Cerebellar cortex (tissue), 1 donor: Measurements from ENCODE around the gene DLAT.
A peak's percentile ranks its signal among the peaks of the same experiment; 100 is the strongest.
"Not testable (repeated sequence)": the region's sequence is repeated elsewhere in the genome, so short reads cannot be mapped to it uniquely, and the experiment has no call there.

Experiments
- DNase-seq: peaks from one replicate; pipeline ENCODE4 v3.0.0-alpha.2; 2015; ENCODE audit warnings: low spot score

The DLAT gene

DNA sequence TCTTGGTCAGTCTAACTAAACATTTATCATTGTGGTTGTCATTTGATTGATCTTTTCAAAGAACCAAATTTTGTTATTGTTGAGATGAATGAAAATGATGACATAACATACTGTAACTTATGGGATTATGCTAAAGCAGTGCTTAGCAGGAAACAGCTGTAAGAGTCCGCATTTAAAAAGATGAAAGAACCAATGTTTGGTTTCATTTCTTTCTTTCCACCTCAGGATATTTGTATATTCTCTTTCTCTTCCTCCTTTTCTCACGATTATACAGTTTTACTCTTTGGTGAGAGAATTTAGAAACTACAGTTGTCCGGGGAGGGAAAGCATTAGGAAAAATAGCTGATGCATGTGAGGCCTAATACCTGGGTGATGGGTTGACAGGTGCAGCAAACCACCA, 25.5 kb downstream of the DLAT start:
- no peak for DNase-seq

DNA sequence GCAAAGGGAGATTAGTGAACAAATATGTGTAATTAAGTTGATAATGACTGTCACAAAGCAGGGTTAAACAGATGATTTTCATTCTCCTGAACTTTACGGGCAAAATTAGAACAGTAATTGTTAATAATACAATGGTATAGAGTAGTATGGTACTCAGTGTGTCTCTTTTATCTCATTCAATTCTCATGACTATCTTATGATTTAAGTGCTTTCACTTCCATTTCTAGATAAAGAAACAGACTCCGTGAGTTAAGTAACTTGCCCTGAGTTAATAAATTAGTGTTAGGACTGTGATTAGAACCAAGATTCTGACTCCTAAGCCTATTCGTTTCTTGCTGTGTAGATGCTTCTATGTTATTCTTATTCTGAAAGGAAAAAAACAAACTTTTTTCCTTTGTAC, 26.6 kb downstream of the DLAT start:
- no peak for DNase-seq

DNA sequence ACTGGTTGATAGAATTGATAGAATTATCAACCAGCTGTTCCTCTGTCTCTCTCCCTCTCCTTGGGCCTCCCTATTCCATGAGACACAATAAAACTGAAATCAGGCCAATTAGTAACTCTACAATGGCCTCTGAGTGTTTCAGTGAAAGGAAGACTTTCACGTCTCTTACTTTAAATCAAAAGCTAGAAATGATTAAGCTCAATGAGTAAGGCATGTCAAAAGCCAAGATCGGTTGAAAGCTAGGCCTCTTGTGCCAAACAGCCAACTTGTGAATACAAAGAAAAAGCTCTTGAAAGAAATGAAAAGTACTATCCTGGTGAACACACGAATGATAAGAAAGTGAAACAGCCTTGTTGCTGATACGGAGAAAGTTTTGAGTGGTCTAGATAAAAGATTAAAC, 32.0 kb downstream of the DLAT start:
- DNase-seq: no peak

DNA sequence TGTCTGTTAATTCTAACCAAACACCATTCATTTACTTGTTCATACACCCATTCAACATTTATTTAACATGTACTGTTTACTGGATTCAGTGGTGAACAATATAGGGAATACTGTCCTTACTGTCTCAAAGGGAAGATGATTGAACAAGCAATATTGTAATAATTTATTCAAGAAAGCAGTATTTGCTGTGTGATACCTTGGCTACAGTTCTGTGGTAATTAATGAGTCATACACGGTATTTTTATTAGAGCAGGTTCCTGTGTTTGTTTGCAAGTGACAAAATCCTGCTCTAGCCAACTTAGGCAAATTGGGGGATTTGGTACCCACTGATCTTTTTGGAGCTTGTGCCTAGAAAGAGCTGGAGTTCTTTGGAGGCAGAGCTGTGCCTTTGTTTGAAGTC, 32.9 kb downstream of the DLAT start:
- no peak for DNase-seq

DNA sequence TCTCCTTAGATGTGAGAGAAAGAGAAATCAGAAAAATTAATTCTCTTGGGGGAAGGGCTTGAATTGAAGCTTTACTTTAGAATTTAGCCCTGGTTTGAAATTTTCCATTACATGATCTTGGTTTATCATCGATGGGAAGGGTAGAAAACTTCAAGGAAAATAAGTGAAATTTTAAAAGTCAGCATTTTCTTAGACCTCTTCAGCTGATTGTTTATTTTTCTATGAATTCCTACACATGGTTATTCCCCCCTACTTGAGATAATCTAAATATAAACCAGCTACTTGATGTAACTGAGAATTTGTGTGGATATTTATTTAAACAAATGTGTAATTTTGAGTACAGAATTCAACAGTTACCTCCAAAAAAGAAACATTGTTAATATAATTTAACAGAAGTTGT, 37.7 kb downstream of the DLAT start:
- DNase-seq: no peak

DNA sequence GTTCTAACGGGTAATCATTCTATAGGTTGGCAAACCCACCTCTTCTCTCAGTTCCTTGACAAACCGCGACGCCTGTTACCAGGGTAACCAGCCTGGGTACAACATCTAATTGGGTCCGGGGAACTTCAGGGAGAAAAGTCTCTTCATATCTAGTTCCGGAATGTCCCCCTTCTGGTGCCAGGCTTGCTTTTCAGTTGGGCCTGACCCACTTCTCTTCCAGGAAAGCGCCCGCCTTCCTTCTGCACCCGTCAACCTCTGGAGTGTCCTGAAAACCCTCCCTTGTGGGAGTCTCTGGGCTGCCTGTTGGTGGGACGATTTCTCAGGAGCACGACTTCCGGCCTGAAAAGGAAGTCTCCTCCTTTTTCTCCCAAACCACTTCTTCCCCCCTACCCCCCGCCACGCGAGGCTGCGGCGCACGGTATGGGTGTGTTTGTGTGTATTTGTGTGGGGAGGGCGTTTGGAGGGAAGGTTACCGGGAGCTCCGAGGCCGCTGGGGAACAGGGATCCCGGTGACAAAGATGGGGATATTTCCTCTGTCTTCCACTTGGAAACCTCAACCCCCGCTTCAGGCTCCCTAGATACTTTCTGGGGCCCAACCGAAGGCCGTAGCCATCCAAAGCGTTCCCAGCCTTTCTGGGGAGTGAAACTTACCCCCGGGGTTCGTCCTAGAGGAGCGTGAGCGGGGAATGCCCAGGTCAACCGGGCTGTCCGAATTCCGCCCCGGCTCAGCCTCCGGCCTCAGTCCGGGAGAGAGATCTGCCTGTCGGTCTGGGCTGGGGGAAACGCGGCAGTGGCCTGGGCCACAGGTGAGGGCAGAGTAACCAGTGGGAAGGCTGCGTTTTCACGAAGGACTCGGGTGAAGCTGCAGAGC, 49.0 kb downstream of the DLAT start, which contains the start of the genes NKAPD1 and PIH1D2:
Gene NKAPD1, plus strand, starts transcription at position 359 of the 871 bp plus-strand sequence. CDS start 1,276 bp downstream, outside the sequence.
Gene PIH1D2, minus strand, starts transcription at position 77 of the 871 bp plus-strand sequence. CDS start 843 bp downstream, outside the sequence.
- peak; percentile 93 for DNase-seq

DNA sequence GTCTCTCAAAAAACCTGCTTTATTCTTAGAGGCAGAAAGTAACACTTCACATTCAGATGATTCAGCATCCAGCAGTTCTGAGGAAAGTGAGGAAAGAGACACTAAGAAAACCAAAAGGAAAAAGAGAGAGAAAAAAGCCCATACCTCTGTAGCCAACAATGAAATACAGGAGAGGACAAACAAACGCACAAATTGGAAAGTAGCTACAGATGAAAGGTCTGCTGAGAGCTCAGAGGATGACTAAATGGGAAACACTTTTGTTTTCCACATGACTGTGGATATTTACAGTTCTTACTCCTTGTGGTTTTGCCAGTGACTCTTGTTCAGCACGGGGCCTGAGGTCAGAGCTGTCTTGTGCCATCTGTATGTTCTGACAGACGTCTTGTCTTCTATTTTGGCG, 57.5 kb downstream of the DLAT start:
- no peak for DNase-seq

DNA sequence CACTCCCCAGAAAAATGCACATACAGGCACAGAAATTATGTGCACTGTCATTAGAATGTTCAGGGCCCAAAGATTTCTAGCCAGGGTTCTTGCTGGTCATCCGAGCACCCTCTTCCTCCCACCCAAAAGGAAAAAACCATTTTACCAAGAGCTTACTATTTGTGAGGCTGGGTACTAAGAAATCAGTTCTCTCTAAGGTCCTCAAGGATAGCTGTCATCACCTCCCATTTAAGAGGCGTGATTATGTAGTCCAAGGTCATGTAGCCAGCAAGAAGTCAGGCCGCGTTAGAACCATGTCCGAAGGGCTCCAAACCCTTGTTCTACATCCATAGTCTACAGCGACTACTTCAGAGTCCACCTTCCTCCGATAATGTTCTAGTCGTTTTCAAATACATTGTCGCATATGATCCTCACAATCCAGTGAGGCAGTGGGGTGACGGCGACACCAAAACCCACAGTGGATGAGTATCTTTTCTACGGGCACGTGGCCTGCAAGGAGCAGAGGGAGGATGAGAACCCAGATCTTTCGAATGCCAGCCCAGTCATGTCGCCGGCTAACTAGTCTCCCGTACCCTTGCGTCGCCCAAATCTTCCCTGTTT, 60.7 kb downstream of the DLAT start:
- no peak for DNase-seq

DNA sequence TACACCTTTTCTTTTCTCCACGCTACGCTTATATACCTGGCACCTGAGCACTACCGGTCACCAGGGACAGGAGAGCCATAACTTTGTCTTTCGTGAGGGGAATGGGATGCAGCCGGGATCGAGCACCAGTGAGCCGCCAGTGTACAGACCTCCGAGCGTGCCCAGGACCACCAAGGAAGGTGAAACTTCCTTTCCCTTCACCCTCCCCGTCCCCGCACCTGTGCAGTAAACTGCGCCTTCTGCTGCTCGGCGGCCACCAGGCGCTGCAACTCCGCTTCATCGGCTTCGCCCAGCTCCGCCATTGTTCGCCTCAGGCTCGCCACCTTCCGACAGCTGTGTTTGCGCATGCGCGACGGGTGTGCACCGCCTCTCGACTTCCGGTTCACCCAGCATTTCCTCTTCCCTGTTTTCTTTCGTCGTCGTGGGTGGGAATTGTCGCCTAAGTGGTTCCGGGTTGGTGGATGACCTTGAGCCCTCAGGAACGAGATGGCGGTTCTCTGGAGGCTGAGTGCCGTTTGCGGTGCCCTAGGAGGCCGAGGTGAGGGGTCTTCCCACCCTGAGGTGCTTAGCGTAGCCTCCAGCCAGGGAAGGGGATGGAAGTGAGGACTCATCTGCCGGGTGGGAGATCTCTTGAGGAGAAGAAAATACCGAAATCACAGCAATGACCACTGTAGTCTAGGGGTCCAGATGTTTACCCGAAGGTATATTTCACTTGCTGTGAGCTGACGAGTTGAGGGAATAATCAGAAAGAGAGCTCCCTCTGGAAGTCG, 61.4 kb downstream of the DLAT start, which contains the start of the genes SDHD and TIMM8B:
Gene SDHD, plus strand, starts transcription at position 452 of the 770 bp plus-strand sequence. Its CDS starts 35 bp downstream, at position 487.
Gene TIMM8B, minus strand, starts transcription at position 335 of the 770 bp plus-strand sequence. Its CDS starts 33 bp downstream, at position 302.
- peak; percentile 98 for DNase-seq

DNA sequence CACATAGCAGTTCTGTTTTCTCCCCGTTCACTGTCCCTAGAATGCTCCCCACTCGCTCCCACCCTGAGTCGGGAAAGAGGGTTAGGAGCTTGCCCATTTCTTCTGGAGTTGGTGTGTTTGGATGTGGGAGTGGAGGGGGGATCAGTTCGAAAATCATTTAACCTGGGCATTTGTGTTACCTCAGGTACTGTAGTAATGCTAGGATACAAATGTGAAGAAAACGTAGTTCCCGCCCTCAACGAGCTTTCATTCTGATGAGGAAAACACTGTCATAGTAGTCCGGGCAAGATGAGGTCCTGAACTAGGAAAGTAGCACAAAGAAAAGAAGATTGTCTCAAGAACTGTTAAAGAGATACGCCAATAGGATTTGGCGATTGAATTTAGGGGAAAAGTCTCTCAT, 62.0 kb downstream of the DLAT start:
- DNase-seq: no peak

DNA sequence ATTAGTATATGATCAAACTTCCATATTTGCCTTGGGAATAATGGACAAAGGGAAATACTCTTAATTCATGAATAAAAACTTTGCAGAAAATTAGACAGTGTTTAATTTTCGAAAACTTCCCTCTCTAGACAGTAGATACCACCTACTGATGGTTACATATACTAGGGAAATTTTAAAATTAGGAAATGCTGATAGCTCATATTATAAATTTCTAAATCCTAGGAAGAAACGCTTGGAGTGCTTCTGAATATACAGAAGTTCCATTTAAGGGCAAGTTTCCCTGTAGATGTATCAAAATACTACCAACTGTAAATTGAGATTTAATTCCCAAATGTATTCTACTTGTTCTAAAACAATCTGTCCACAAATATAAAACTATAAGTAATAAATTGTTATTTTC, 70.1 kb downstream of the DLAT start:
- DNase-seq: not testable (repeated sequence)

DNA sequence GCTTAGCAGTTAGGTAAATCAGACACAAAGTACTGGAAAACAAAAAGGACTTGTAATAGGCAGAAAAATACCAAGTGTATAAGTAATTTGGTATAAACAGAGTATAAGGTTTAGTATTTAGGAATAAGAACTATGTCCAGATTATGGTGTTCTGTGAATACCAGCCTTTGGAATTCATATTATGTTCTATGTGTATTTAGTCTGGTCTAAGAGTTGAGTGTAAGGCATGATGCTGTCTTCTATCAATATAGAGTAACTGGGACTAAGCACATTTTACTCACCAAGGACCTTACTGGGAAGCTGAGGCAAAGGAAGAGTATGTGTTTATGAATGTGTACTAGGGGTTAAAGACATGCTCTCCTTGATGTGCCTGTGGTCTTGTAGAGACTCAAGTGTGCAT, 71.0 kb downstream of the DLAT start:
- no peak for DNase-seq

DNA sequence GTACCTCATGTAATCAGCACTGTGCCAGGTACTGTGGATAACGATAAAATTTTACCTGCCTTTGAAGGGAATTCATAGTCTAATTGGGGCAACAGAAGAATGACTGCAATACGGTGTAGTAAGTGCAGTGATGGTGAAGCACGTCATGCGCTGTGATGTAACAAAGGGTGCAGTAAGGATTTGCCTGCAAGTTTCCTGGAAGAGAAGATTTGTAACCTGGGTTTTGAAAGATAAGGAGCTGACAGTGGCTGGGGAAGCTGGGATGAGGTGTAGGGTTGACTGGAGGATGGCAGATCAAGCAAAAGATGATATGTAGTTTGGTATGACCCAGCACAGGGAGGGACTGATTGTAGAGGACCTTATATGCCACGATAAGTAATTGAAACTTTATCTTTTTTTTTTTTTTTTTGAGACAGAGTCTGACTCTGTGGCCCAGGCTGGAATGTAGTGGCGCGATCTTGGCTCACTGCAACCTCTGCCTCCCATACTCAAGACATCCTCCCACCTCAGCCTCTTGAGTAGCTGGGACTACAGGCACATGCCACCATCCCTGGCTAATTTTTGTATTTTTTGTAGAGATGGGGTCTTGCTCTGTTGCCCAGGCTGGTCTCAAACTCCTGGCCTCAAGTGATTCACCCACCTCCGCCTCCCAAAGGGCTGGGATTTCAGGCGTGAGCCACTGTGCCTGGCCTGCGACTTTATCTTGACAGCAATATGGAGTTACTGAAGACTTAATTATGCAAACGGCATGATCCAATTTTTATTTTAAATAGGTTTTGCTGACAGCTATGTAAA, 72.7 kb downstream of the DLAT start:
- no peak for DNase-seq

DNA sequence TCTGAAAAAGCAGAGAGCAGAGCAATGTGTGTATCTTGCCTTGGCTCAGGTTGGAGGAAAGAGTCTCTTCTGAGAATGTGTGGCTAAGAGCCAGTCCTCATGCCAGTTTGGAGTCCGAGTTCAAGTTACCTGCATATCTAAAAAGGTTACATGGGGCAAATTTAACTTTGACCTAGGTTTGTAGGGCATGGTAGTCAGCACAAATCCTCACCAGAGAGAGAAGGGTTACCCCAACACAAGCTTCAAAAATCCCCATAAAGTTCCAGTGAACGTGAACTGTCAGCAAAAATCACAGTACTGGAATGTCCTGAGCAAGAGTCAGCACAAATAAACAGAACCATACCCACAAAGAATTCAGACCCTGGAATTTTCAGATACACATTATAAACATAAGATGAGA, 75.3 kb downstream of the DLAT start:
- DNase-seq: no peak

DNA sequence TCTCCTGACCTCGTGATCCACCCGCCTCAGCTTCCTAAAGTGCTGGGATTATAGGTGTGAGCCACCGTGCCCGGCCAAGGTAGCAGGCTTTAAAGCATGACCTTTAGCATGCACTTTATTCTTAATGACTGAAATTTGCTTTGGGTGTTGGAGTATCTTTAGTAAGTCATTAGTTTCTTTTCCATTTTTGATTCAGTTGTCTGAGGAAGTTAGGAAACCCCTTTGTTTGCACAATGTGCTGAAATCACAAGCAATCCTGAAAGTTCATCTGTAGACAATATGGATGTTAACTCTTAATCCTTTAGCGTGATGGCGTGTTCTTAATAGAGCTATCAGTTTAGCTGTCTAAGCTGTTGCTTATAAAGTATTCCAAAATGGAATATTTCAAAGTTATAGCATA, 78.2 kb downstream of the DLAT start:
- DNase-seq: no peak

DNA sequence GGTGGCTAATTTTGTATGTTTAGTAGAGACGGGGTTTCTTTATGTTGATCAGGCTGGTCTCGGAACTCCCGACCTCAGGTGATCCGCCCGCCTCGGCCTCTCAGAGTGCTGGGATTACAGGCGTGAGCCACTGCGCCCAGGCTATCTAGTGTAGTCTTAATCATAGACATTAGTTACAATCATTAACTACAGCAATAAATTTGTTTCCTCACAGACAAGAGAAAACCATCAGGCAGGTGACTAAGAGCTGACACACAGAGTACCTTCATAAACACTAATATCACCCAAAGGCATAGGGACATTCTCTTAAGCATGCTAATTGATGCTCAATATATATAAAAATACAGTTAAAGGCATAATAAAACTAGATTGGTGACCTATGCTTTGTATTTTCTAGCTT, 80.9 kb downstream of the DLAT start:
- no peak for DNase-seq
